SU-DHL-6 (cell line): ENCODE measurements around the gene LPIN1.

ENCODE experiments used
- CTCF ChIP-seq: fragments of 200-600 bp; sonication (generic); IDR thresholded peaks from one replicate; pipeline ENCODE4 v1.5.1; 2017; ENCODE audit warnings: antibody characterized with exemption, mild to moderate bottlenecking, low read length, moderate library complexity; ENCODE audit not compliant: insufficient read depth, poor library complexity, severe bottlenecking
- EZH2phosphoT487 ChIP-seq: fragments of 200-600 bp; sonication (generic), shearing (Covaris generic); conservative IDR thresholded peaks from 2 replicates; pipeline ENCODE4 v1.6.1; 2018; ENCODE audit warnings: mild to moderate bottlenecking, antibody characterized with exemption, low read length, moderate library complexity, mixed read lengths

GRCh38 chr2:11805024-11805423, 58.6 kb downstream of the LPIN1 start:
- TF ChIP-seq CTCF (no peak), EZH2phosphoT487 (no peak)
